GM19438 (cell line): ENCODE results near the gene LRRC61.
"Not testable (repeated sequence)": the region's sequence is repeated elsewhere in the genome, so short reads cannot be mapped to it uniquely, and the experiment has no call there.

Experiments
- ATAC-seq: cut with Tn5 transposase; IDR thresholded peaks from one replicate; pipeline ENCODE4 v1.9.1; 2021; ENCODE audit warnings: low read depth; ENCODE audit not compliant: unreplicated experiment

The LRRC61 gene

GRCh38 chr7:150380463-150380862 is 57.3 kb downstream of the LRRC61 start:
- no peak for ATAC-seq

- ATAC-seq = no peak
These were observed 57.9 kb downstream of the LRRC61 start for GRCh38 chr7:150381096-150381495.

- no peak for ATAC-seq
These were observed 58.6 kb downstream of the LRRC61 start for GRCh38 chr7:150381785-150382122.

GRCh38 chr7:150382123-150382843 is 59.1 kb downstream of the LRRC61 start:
- no peak for ATAC-seq

GRCh38 chr7:150382844-150383225 is 59.7 kb downstream of the LRRC61 start:
- ATAC-seq = no peak

- no peak for ATAC-seq
These were observed 60.7 kb downstream of the LRRC61 start for GRCh38 chr7:150383710-150384397.

- ATAC-seq = no peak
These were observed 61.5 kb downstream of the LRRC61 start for GRCh38 chr7:150384406-150385301.

GRCh38 chr7:150385302-150385723 is 62.2 kb downstream of the LRRC61 start:
- no peak for ATAC-seq

GRCh38 chr7:150385884-150386283 is 62.7 kb downstream of the LRRC61 start:
- ATAC-seq = not testable (repeated sequence)
